Neural crest cell (in vitro differentiated cells): ENCODE measurements around the gene CNTN5. TPM values are rescaled to one million over a fixed set of nuclear protein-coding genes. Genes with fewer than 3 reads are reported as not detected.

ENCODE experiments used
- DNase-seq: peaks from one replicate; pipeline ENCODE4 v3.0.0; 2021; ENCODE audit warnings: low read depth, mixed read lengths, low spot score
- H3K27ac Mint-ChIP-seq: one replicate; pipeline ENCODE4 v1.8.0; 2021; ENCODE audit warnings: mild to moderate bottlenecking, mixed read lengths; ENCODE audit not compliant: unreplicated experiment
- H3K27me3 Mint-ChIP-seq: 2 replicates; pipeline ENCODE4 v1.8.0; 2021; ENCODE audit warnings: low read depth, mild to moderate bottlenecking, mixed read lengths
- H3K36me3 Mint-ChIP-seq: 2 replicates; pipeline ENCODE4 v1.8.0; 2021; ENCODE audit warnings: low read depth, mild to moderate bottlenecking, mixed read lengths
- H3K4me1 Mint-ChIP-seq: 2 replicates; pipeline ENCODE4 v1.8.0; 2021; ENCODE audit warnings: mixed read lengths
- H3K4me3 Mint-ChIP-seq: one replicate; pipeline ENCODE4 v1.8.0; 2021; ENCODE audit warnings: mild to moderate bottlenecking, mixed read lengths
- H3K9me3 Mint-ChIP-seq: 2 replicates; pipeline ENCODE4 v1.8.0; 2021; ENCODE audit warnings: mixed read lengths
- CTCF ChIP-seq: fragments of 200-600 bp; sonication (generic); conservative IDR thresholded peaks from 2 replicates; pipeline ENCODE4 v1.5.0; 2021; ENCODE audit warnings: antibody characterized with exemption, mild to moderate bottlenecking
- total RNA-seq: library from RNA; stranded (reverse); gene quantifications from 2 replicates; pipeline ENCODE4 v1.2.1, GENCODE V29; 2021

Gene CNTN5
- total RNA-seq, 1 donor from 2014 or later, result not detected

GRCh38 chr11:99170591-99170990 lies 149.8 kb downstream of the CNTN5 start:
- no peak for DNase-seq
- H3K27me3 Mint-ChIP-seq, result no peaks in the 10 kb centered on the region
- no peak overlapping the region for H3K4me3 Mint-ChIP-seq
- no peak for TF ChIP-seq CTCF
- no peaks in the 10 kb centered on the region for H3K9me3 Mint-ChIP-seq
- H3K4me1 Mint-ChIP-seq, result no peaks in the 10 kb centered on the region
- H3K36me3 Mint-ChIP-seq, result no peaks in the 10 kb centered on the region
- no peak overlapping the region for H3K27ac Mint-ChIP-seq

GRCh38 chr11:99171330-99171729 lies 150.6 kb downstream of the CNTN5 start:
- no peaks in the 10 kb centered on the region for H3K36me3 Mint-ChIP-seq
- no peaks in the 10 kb centered on the region for H3K4me1 Mint-ChIP-seq
- H3K27me3 Mint-ChIP-seq, result no peaks in the 10 kb centered on the region
- no peaks in the 10 kb centered on the region for H3K9me3 Mint-ChIP-seq
- no peak for DNase-seq
- H3K27ac Mint-ChIP-seq, result no peak overlapping the region
- no peak overlapping the region for H3K4me3 Mint-ChIP-seq
- no peak for TF ChIP-seq CTCF

GRCh38 chr11:99176430-99176829 lies 155.7 kb downstream of the CNTN5 start:
- no peak for TF ChIP-seq CTCF
- H3K36me3 Mint-ChIP-seq, result no peaks in the 10 kb centered on the region
- H3K27me3 Mint-ChIP-seq, result no peaks in the 10 kb centered on the region
- DNase-seq, result no peak
- no peaks in the 10 kb centered on the region for H3K4me1 Mint-ChIP-seq
- no peak overlapping the region for H3K27ac Mint-ChIP-seq
- H3K4me3 Mint-ChIP-seq, result no peak overlapping the region
- no peaks in the 10 kb centered on the region for H3K9me3 Mint-ChIP-seq

- Mint-ChIP-seq H3K36me3 (no peaks in the 10 kb centered on the region), H3K9me3 (no peaks in the 10 kb centered on the region), H3K4me3 (no peak overlapping the region), H3K27me3 (no peaks in the 10 kb centered on the region), H3K4me1 (no peaks in the 10 kb centered on the region), H3K27ac (no peak overlapping the region)
- TF ChIP-seq CTCF, result no peak
- DNase-seq, result no peak
Observed at GRCh38 chr11:99177446-99177845, 156.7 kb downstream of the CNTN5 start.

DNA sequence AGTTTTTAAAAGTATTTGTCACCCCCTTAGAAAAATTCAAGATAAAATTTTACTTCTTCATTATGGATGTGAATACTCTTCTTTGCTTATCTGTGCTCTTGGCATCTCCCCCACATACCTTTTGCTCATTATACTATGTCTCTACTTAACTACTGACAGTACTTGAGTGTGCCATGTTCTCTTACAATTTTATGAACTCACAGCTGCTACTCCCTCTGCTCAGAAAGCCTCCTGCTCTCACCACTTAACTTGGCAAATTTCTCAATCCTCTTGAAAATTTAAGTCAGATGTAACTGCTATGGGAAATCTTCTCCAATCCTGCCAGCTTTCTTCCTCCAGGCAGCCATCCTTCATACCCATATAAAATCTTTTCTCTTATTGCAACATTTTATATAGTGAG lies 163.4 kb downstream of the CNTN5 start:
- H3K4me3 Mint-ChIP-seq, result no peak overlapping the region
- TF ChIP-seq CTCF, result no peak
- H3K27me3 Mint-ChIP-seq, result no peaks in the 10 kb centered on the region
- H3K4me1 Mint-ChIP-seq, result no peaks in the 10 kb centered on the region
- no peaks in the 10 kb centered on the region for H3K9me3 Mint-ChIP-seq
- DNase-seq, result no peak
- no peaks in the 10 kb centered on the region for H3K36me3 Mint-ChIP-seq
- H3K27ac Mint-ChIP-seq, result no peak overlapping the region

DNA sequence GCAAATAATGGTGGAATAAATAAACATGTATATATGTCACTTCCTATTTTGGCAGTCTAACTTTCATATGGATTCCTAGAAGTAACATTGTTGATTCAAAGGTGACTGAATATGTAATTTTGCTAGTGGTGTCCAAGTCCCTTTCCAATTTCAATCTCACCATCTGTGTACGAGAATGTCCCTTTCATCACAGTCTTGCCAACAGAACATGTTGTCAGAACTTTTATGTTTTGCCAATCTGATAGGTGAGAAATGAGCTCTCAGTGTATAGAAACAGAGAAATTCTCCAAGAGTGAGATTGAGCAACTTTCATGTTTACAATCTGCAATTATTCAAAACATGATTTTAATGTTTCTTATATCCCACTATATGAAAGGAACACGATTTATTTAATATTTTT lies 167.5 kb downstream of the CNTN5 start:
- TF ChIP-seq CTCF, result no peak
- no peaks in the 10 kb centered on the region for H3K36me3 Mint-ChIP-seq
- H3K9me3 Mint-ChIP-seq, result no peaks in the 10 kb centered on the region
- H3K4me3 Mint-ChIP-seq, result no peak overlapping the region
- no peaks in the 10 kb centered on the region for H3K4me1 Mint-ChIP-seq
- H3K27ac Mint-ChIP-seq, result no peak overlapping the region
- H3K27me3 Mint-ChIP-seq, result no peaks in the 10 kb centered on the region
- no peak for DNase-seq
